GM19035 (cell line): Measurements from ENCODE around the gene SPINK6.

ENCODE experiments used
- ATAC-seq: cut with Tn5 transposase; IDR thresholded peaks from one replicate; pipeline ENCODE4 v1.9.1; 2021; ENCODE audit not compliant: unreplicated experiment

Gene SPINK6

GRCh38 chr5:148221508-148221907 lies 18.7 kb downstream of the SPINK6 start:
- ATAC-seq = no peak

- no peak for ATAC-seq
Measured at GRCh38 chr5:148224117-148224742, 21.4 kb downstream of the SPINK6 start.

- no peak for ATAC-seq
Measured at GRCh38 chr5:148228392-148228984, 25.6 kb downstream of the SPINK6 start.

GRCh38 chr5:148229840-148230239 lies 27.0 kb downstream of the SPINK6 start:
- ATAC-seq = no peak

GRCh38 chr5:148230240-148230639 lies 27.4 kb downstream of the SPINK6 start:
- no peak for ATAC-seq

- no peak for ATAC-seq
Measured at GRCh38 chr5:148237785-148238417, 35.1 kb downstream of the SPINK6 start.

GRCh38 chr5:148238418-148238794 lies 35.6 kb downstream of the SPINK6 start, which contains the start of gene MARCOL:
TSS of gene MARCOL (plus strand) at chr5:148238525. CDS start at chr5:148238598, 73 bp downstream.
- ATAC-seq = no peak

- ATAC-seq = no peak
Measured at GRCh38 chr5:148248894-148249293, 46.1 kb downstream of the SPINK6 start.

GRCh38 chr5:148255456-148255855 lies 52.6 kb downstream of the SPINK6 start:
- no peak for ATAC-seq

GRCh38 chr5:148259288-148259687 lies 56.4 kb downstream of the SPINK6 start:
- ATAC-seq = no peak

- no peak for ATAC-seq
Measured at GRCh38 chr5:148261221-148261620, 58.4 kb downstream of the SPINK6 start.
